A673 (cell line): ENCODE results near the gene LRRC74A. TPM values are rescaled to one million over a fixed set of nuclear protein-coding genes. Genes with fewer than 3 reads are reported as not detected.
A peak's percentile ranks its signal among the peaks of the same experiment; 100 is the strongest.

Experiments
- BruUV-seq: library from RNA; stranded (reverse); fragments of 400-500 nt; replicated peaks from 2 replicates; lab custom pipeline; 2021; lab: Mats Ljungman, UMichigan
- CTCF ChIA-PET: fragments of 300-600 bp; sonication (Branson Sonifier 250); formaldehyde crosslinking; loops from one replicate; lab custom pipeline; 2022; ENCODE audit warnings: antibody characterized with exemption; lab: Charles Lee
- POLR2A ChIA-PET: fragments of 300-600 bp; sonication (Branson Sonifier 250); formaldehyde crosslinking; loops from one replicate; lab custom pipeline; 2022; ENCODE audit warnings: antibody characterized with exemption; ENCODE audit not compliant: low non-redundant PET; lab: Charles Lee
- DNase-seq: peaks from one replicate; pipeline ENCODE4 v3.0.0-alpha.2; 2015; ENCODE audit warnings: low spot score
- H3K27ac ChIP-seq: fragments of 200-600 bp; sonication (generic); 2 replicates; pipeline ENCODE4 v1.5.1; 2016; ENCODE audit warnings: mixed run types, low read depth, mild to moderate bottlenecking, mixed read lengths, antibody characterized with exemption, low read length; ENCODE audit not compliant: poor library complexity, severe bottlenecking
- H3K27me3 ChIP-seq: fragments of 200-600 bp; sonication (generic); replicated peaks from 2 replicates; pipeline ENCODE4 v1.6.1; 2017; ENCODE audit warnings: mixed run types, low read depth, mild to moderate bottlenecking, mixed read lengths, antibody characterized with exemption, low read length; ENCODE audit not compliant: insufficient read depth, poor library complexity
- H3K36me3 ChIP-seq: fragments of 200-600 bp; sonication (generic); 2 replicates; pipeline ENCODE4 v1.6.1; 2016; ENCODE audit warnings: mixed run types, mild to moderate bottlenecking, mixed read lengths, antibody characterized with exemption, low read length; ENCODE audit not compliant: insufficient read depth, poor library complexity, severe bottlenecking
- H3K4me1 ChIP-seq: fragments of 200-600 bp; sonication (generic); 2 replicates; pipeline ENCODE4 v1.6.1; 2017; ENCODE audit warnings: mixed run types, mild to moderate bottlenecking, mixed read lengths, antibody characterized with exemption, low read length; ENCODE audit not compliant: insufficient read depth, poor library complexity, severe bottlenecking
- H3K4me3 ChIP-seq: fragments of 200-600 bp; sonication (generic); 2 replicates; pipeline ENCODE4 v1.5.1; 2016; ENCODE audit warnings: low read depth, mixed run types, mild to moderate bottlenecking, mixed read lengths, low read length; ENCODE audit not compliant: poor library complexity, severe bottlenecking
- H3K9me3 ChIP-seq: fragments of 200-600 bp; sonication (generic); 2 replicates; pipeline ENCODE4 v1.6.1; 2016; ENCODE audit warnings: mixed run types, low read depth, mild to moderate bottlenecking, mixed read lengths, antibody characterized with exemption, low read length; ENCODE audit not compliant: poor library complexity, severe bottlenecking
- EZH2 ChIP-seq: fragments of 200-600 bp; sonication (generic); IDR thresholded peaks from 2 replicates; pipeline ENCODE4 v1.6.1; 2017; ENCODE audit warnings: borderline replicate concordance, low read depth, mild to moderate bottlenecking, mixed read lengths, antibody characterized with exemption, low read length; ENCODE audit not compliant: poor library complexity, severe bottlenecking
- intact Hi-C: fragments of 100-400 bp; cut with micrococcal nuclease; formaldehyde crosslinking; loops from one replicate; pipeline ENCODE4 v1.10.0; 2022; ENCODE audit not compliant: unreplicated experiment
- total RNA-seq: library from RNA; stranded (reverse); gene quantifications from 2 replicates; pipeline ENCODE4 v1.2.3, GENCODE V29; 2021
- TF ChIP-seq, protein P1 (sequence below): fragments of 300-800, 200-600 bp; sonication (generic); conservative IDR thresholded peaks from 2 replicates; pipeline ENCODE4 v1.5.1; 2017; ENCODE audit warnings: low read depth, mild to moderate bottlenecking, antibody characterized with exemption, low read length, moderate library complexity, mixed read lengths

LRRC74A gene
- total RNA-seq, 1 experiment from 2014 or later, result not detected

DNA sequence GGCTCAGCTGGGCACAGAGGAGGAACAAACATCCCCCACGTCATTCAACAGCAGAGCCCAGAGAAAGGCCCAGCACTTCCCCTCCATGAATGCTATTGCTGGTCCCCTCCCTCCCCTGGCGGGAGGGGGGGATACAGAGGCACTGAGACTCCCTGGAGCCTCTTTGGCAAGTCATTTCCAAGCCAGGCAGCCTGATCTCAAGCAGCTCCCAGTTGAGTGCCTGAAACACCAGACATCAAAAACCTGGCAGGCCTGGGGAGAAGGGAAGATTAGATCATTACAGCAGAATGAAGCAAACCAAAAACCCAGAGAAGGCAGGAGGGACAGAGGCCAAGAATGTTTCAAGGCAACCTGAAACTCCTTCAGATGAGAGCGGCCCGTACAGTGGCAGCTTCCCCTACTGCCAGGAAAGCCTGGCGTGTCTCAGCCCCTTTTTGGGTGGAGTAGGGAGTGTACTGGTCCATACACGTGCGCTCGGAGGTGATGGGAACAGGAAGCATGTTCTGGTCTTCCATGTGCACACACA is 92.1 kb downstream of the LRRC74A start:
- ChIA-PET CTCF (interaction anchor here (0.5 to 1.5 kb wide), 5 partner anchors 29 to 135 kb away, joined by 3 to 7 read pairs (median 3); no protein-coding TSS in a partner anchor), POLR2A (interaction anchor here (0.6 kb wide), 1 partner anchor 35 kb away, joined by 3 read pairs; no protein-coding TSS in a partner anchor)
- Histone ChIP-seq H3K4me1 (peaks cover 83% of the 10 kb centered on the region), H3K4me3 (no peak overlapping the region), H3K36me3 (no peaks in the 10 kb centered on the region), H3K9me3 (no peaks in the 10 kb centered on the region), H3K27me3 (no peaks in the 10 kb centered on the region), H3K27ac (peak overlapping the region; percentile 99)
- no peak for TF ChIP-seq EZH2
- TF ChIP-seq, protein P1, sequence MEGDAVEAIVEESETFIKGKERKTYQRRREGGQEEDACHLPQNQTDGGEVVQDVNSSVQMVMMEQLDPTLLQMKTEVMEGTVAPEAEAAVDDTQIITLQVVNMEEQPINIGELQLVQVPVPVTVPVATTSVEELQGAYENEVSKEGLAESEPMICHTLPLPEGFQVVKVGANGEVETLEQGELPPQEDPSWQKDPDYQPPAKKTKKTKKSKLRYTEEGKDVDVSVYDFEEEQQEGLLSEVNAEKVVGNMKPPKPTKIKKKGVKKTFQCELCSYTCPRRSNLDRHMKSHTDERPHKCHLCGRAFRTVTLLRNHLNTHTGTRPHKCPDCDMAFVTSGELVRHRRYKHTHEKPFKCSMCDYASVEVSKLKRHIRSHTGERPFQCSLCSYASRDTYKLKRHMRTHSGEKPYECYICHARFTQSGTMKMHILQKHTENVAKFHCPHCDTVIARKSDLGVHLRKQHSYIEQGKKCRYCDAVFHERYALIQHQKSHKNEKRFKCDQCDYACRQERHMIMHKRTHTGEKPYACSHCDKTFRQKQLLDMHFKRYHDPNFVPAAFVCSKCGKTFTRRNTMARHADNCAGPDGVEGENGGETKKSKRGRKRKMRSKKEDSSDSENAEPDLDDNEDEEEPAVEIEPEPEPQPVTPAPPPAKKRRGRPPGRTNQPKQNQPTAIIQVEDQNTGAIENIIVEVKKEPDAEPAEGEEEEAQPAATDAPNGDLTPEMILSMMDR, result no peak
- intact Hi-C loops, result loop anchor here (1.0 to 5.0 kb wide), 2 partner anchors 109 to 135 kb away; partner anchors contain the start of gene IRF2BPL
- no TSS peak for BruUV-seq
- DNase-seq, result peak; percentile 87

DNA sequence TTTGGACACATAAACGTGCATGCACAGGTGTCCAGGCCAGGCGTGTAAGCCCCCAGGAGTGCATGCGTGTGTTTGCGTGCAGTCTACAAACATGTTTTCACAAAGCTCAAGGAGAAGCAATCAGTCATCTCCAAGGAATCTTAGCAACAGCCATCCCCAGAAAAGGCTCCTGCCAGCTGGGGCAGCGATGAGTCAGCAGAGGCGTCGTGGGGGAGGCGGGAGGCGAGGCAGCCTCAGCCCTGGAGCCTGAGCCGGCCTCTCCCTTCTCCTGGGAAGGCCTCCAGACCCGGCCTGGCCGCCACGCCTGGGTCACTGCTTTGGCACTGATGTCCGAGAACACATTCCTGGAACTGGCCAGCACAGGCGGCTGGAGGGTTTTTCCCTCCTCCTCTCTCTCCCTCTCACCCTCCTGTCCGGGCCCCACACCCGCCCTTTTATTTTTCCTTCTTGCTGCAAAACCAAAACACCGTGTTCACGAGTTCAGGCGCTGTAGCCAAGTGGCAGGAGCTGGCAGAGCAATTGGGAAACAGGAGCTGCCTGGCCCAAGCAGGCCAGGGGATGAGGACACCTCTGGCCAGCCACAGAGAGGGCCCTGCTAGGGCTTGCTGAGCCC is 92.7 kb downstream of the LRRC74A start:
- no TSS peak for BruUV-seq
- H3K4me3 ChIP-seq, result no peak overlapping the region
- peaks cover 83% of the 10 kb centered on the region for H3K4me1 ChIP-seq
- CTCF ChIA-PET, result interaction anchor here (1.5 kb wide), 2 partner anchors 29 to 42 kb away, joined by 3 to 5 read pairs; no protein-coding TSS in a partner anchor
- no peaks in the 10 kb centered on the region for H3K27me3 ChIP-seq
- no peaks in the 10 kb centered on the region for H3K9me3 ChIP-seq
- H3K36me3 ChIP-seq, result no peaks in the 10 kb centered on the region
- POLR2A ChIA-PET, result interaction anchor here (0.9 kb wide), 1 partner anchor 37 kb away, joined by 4 read pairs; no protein-coding TSS in a partner anchor
- peak overlapping the region; percentile 99 for H3K27ac ChIP-seq
- TF ChIP-seq, protein P1, result no peak
- intact Hi-C loops, result loop anchor here (1.0 to 5.0 kb wide), 2 partner anchors 108 to 134 kb away; partner anchors contain the start of gene IRF2BPL
- DNase-seq, result peak; percentile 92

Other genes with a start within 250 kb of the LRRC74A start
- gene VASH1, start 64.9 kb upstream of the LRRC74A start, total RNA-seq, result 6.8 and 9.2 TPM in 2 replicates
- gene ANGEL1, start 13.5 kb upstream of the LRRC74A start, total RNA-seq, result 19.8 and 19.9 TPM in 2 replicates
- 51.2 and 55.9 TPM in 2 replicates for gene IRF2BPL, start 202.3 kb downstream of the LRRC74A start, total RNA-seq